ENCODE data around the gene KAZALD1. TPM values are rescaled to one million over a fixed set of nuclear protein-coding genes. Genes with fewer than 3 reads are reported as not detected.
A peak's percentile ranks its signal among the peaks of the same experiment; 100 is the strongest.

KAZALD1 gene
- total RNA-seq, 1 donor = 26.4 TPM

GRCh38 chr10:101014230-101014884 lies 47.4 kb upstream of the KAZALD1 start:
- Histone ChIP-seq H3K79me2 (ENCODE audit: insufficient read depth, low read length) (no peaks in the 10 kb centered on the region), H3K4me3 (ENCODE audit: insufficient read depth, low read length) (no peak overlapping the region), H3K27ac (ENCODE audit: low read depth, low read length) (no peak overlapping the region), H3K27me3 (ENCODE audit: insufficient read depth, low read length) (no peaks in the 10 kb centered on the region), H3K36me3 (ENCODE audit: insufficient read depth, low read length) (no peaks in the 10 kb centered on the region), H2AFZ (ENCODE audit: low read length) (no peak overlapping the region), H3K4me2 (ENCODE audit: insufficient read depth, low read length) (no peak overlapping the region), H4K20me1 (ENCODE audit: insufficient read depth, low read length) (no peaks in the 10 kb centered on the region), H3K9me3 (ENCODE audit: low read depth, low read length) (no peaks in the 10 kb centered on the region), H3K4me1 (ENCODE audit: insufficient read depth, low read length) (peaks cover 27% of the 10 kb centered on the region)
- TF ChIP-seq CTCF (IDR thresholded peaks at IDR 0.05; ENCODE audit: extremely low read depth, low read depth, low read length) = peak; percentile 96
- DNase-seq (ENCODE audit: insufficient read length, low spot score, missing footprints) = peak; percentile 94

- DNase-seq (ENCODE audit: insufficient read length, low spot score, missing footprints) = peak; percentile 99
- Histone ChIP-seq H3K79me2 (ENCODE audit: insufficient read depth, low read length) (no peaks in the 10 kb centered on the region), H4K20me1 (ENCODE audit: insufficient read depth, low read length) (no peaks in the 10 kb centered on the region), H3K36me3 (ENCODE audit: insufficient read depth, low read length) (no peaks in the 10 kb centered on the region), H3K4me3 (ENCODE audit: insufficient read depth, low read length) (no peak overlapping the region), H3K4me2 (ENCODE audit: insufficient read depth, low read length) (no peak overlapping the region), H2AFZ (ENCODE audit: low read length) (no peak overlapping the region), H3K27me3 (ENCODE audit: insufficient read depth, low read length) (no peaks in the 10 kb centered on the region), H3K27ac (ENCODE audit: low read depth, low read length) (no peak overlapping the region), H3K9me3 (ENCODE audit: low read depth, low read length) (no peaks in the 10 kb centered on the region), H3K4me1 (ENCODE audit: insufficient read depth, low read length) (peaks cover 27% of the 10 kb centered on the region)
- no peak for TF ChIP-seq CTCF (IDR thresholded peaks at IDR 0.05; ENCODE audit: extremely low read depth, low read depth, low read length)
Measured at GRCh38 chr10:101014966-101015581, 46.7 kb upstream of the KAZALD1 start.

- Histone ChIP-seq H3K4me2 (ENCODE audit: insufficient read depth, low read length) (no peak overlapping the region), H3K79me2 (ENCODE audit: insufficient read depth, low read length) (no peaks in the 10 kb centered on the region), H3K4me1 (ENCODE audit: insufficient read depth, low read length) (peaks cover 27% of the 10 kb centered on the region), H3K27ac (ENCODE audit: low read depth, low read length) (no peak overlapping the region), H2AFZ (ENCODE audit: low read length) (no peak overlapping the region), H4K20me1 (ENCODE audit: insufficient read depth, low read length) (no peaks in the 10 kb centered on the region), H3K9me3 (ENCODE audit: low read depth, low read length) (no peaks in the 10 kb centered on the region), H3K36me3 (ENCODE audit: insufficient read depth, low read length) (no peaks in the 10 kb centered on the region), H3K27me3 (ENCODE audit: insufficient read depth, low read length) (no peaks in the 10 kb centered on the region), H3K4me3 (ENCODE audit: insufficient read depth, low read length) (no peak overlapping the region)
- DNase-seq (ENCODE audit: insufficient read length, low spot score, missing footprints) = no peak
- TF ChIP-seq CTCF (IDR thresholded peaks at IDR 0.05; ENCODE audit: extremely low read depth, low read depth, low read length) = no peak
Measured at GRCh38 chr10:101015582-101015973, 46.2 kb upstream of the KAZALD1 start.

- no peak for DNase-seq (ENCODE audit: insufficient read length, low spot score, missing footprints)
- no peaks in the 10 kb centered on the region for H3K27me3 ChIP-seq (ENCODE audit: insufficient read depth, low read length)
- no peaks in the 10 kb centered on the region for H3K79me2 ChIP-seq (ENCODE audit: insufficient read depth, low read length)
- H3K4me1 ChIP-seq (ENCODE audit: insufficient read depth, low read length) = peaks cover 27% of the 10 kb centered on the region
- no peak for TF ChIP-seq CTCF (IDR thresholded peaks at IDR 0.05; ENCODE audit: extremely low read depth, low read depth, low read length)
- H3K36me3 ChIP-seq (ENCODE audit: insufficient read depth, low read length) = no peaks in the 10 kb centered on the region
- H3K4me3 ChIP-seq (ENCODE audit: insufficient read depth, low read length) = no peak overlapping the region
- no peaks in the 10 kb centered on the region for H3K9me3 ChIP-seq (ENCODE audit: low read depth, low read length)
- no peak overlapping the region for H2AFZ ChIP-seq (ENCODE audit: low read length)
- H3K4me2 ChIP-seq (ENCODE audit: insufficient read depth, low read length) = no peak overlapping the region
- no peaks in the 10 kb centered on the region for H4K20me1 ChIP-seq (ENCODE audit: insufficient read depth, low read length)
- H3K27ac ChIP-seq (ENCODE audit: low read depth, low read length) = no peak overlapping the region
Measured at GRCh38 chr10:101016814-101017213, 45.0 kb upstream of the KAZALD1 start.

All from osteoblast (primary cell).